ENCODE data around the gene ANAPC4. TPM values are rescaled to one million over a fixed set of nuclear protein-coding genes. Genes with fewer than 3 reads are reported as not detected.
A peak's percentile ranks its signal among the peaks of the same experiment; 100 is the strongest.

ANAPC4 gene
- total RNA-seq, 6 experiments from 2014 or later = 15.0 to 20.6 (median 17.2) TPM

GRCh38 chr4:25433966-25434827 is 57.1 kb downstream of the ANAPC4 start:
- no peak for DNase-seq
- Mint-ChIP-seq H3K36me3 (ENCODE audit: low read depth) (no peaks in the 10 kb centered on the region), H3K4me1 (ENCODE audit: low read depth) (no peaks in the 10 kb centered on the region), H3K4me3 (no peak overlapping the region), H3K27me3 (ENCODE audit: insufficient read depth) (peaks cover 4% of the 10 kb centered on the region; the same call in 1 of the 2 replicates), H3K9me3 (no peaks in the 10 kb centered on the region), H3K27ac (no peak overlapping the region)
- TF ChIP-seq CTCF (IDR thresholded peaks at IDR 0.05) = no peak

GRCh38 chr4:25437926-25438325 is 60.9 kb downstream of the ANAPC4 start:
- no peak for TF ChIP-seq CTCF (IDR thresholded peaks at IDR 0.05)
- Mint-ChIP-seq H3K36me3 (ENCODE audit: low read depth) (no peaks in the 10 kb centered on the region), H3K4me1 (ENCODE audit: low read depth) (no peaks in the 10 kb centered on the region), H3K27ac (no peak overlapping the region), H3K27me3 (ENCODE audit: insufficient read depth) (peaks cover 5% of the 10 kb centered on the region), H3K9me3 (no peaks in the 10 kb centered on the region), H3K4me3 (no peak overlapping the region)
- DNase-seq = no peak

- no peaks in the 10 kb centered on the region for H3K9me3 Mint-ChIP-seq
- peak; percentile 99 for TF ChIP-seq CTCF (IDR thresholded peaks at IDR 0.05)
- no peak overlapping the region for H3K27ac Mint-ChIP-seq
- peaks cover 10% of the 10 kb centered on the region for H3K27me3 Mint-ChIP-seq (ENCODE audit: insufficient read depth)
- no peaks in the 10 kb centered on the region for H3K36me3 Mint-ChIP-seq (ENCODE audit: low read depth)
- no peaks in the 10 kb centered on the region for H3K4me1 Mint-ChIP-seq (ENCODE audit: low read depth)
- no peak overlapping the region for H3K4me3 Mint-ChIP-seq
- DNase-seq = peak; percentile 66
Measured at GRCh38 chr4:25439918-25440477, 62.9 kb downstream of the ANAPC4 start.

- Mint-ChIP-seq H3K36me3 (ENCODE audit: low read depth) (no peaks in the 10 kb centered on the region), H3K4me3 (no peak overlapping the region), H3K9me3 (no peaks in the 10 kb centered on the region), H3K27me3 (ENCODE audit: insufficient read depth) (peaks cover 12% of the 10 kb centered on the region), H3K27ac (no peak overlapping the region), H3K4me1 (ENCODE audit: low read depth) (no peaks in the 10 kb centered on the region)
- TF ChIP-seq CTCF (IDR thresholded peaks at IDR 0.05) = no peak
- DNase-seq = no peak
Measured at GRCh38 chr4:25440478-25441030, 63.5 kb downstream of the ANAPC4 start.

- H3K4me3 Mint-ChIP-seq = no peak overlapping the region
- peak; percentile 55 for DNase-seq
- H3K4me1 Mint-ChIP-seq (ENCODE audit: low read depth) = no peaks in the 10 kb centered on the region
- no peaks in the 10 kb centered on the region for H3K36me3 Mint-ChIP-seq (ENCODE audit: low read depth)
- H3K27ac Mint-ChIP-seq = no peak overlapping the region
- TF ChIP-seq CTCF (IDR thresholded peaks at IDR 0.05) = peak; percentile 79
- peaks cover 13% of the 10 kb centered on the region for H3K27me3 Mint-ChIP-seq (ENCODE audit: insufficient read depth)
- no peaks in the 10 kb centered on the region for H3K9me3 Mint-ChIP-seq
Measured at GRCh38 chr4:25441519-25442117, 64.6 kb downstream of the ANAPC4 start.
